CD4-positive, alpha-beta T cell treated with Interleukin-10 for 1 hour (primary cell): Measurements from ENCODE around the gene GRB2.

Experiments
- DNase-seq: peaks from one replicate; pipeline ENCODE4 v3.0.0-alpha.2; 2020

The GRB2 gene

GRCh38 chr17:75412455-75413317 lies 7.2 kb upstream of the GRB2 start:
- DNase-seq = peak; percentile 81

GRCh38 chr17:75411328-75412067 lies 6.0 kb upstream of the GRB2 start:
- no peak for DNase-seq

GRCh38 chr17:75410141-75410540 lies 4.7 kb upstream of the GRB2 start:
- DNase-seq = no peak

- no peak for DNase-seq
These were observed 2.3 kb upstream of the GRB2 start for GRCh38 chr17:75407655-75408352.

- no peak for DNase-seq
These were observed 741 bp upstream of the GRB2 start for GRCh38 chr17:75406222-75406615.

- peak; percentile 46 for DNase-seq
These were observed 630 bp downstream of the GRB2 start for GRCh38 chr17:75404731-75405364.

GRCh38 chr17:75404223-75404730 lies 1.2 kb downstream of the GRB2 start:
- peak; percentile 65 for DNase-seq

GRCh38 chr17:75403131-75403530 lies 2.3 kb downstream of the GRB2 start:
- DNase-seq = no peak

- DNase-seq = no peak
These were observed 3.5 kb downstream of the GRB2 start for GRCh38 chr17:75402026-75402425.

GRCh38 chr17:75400326-75400939 lies 5.0 kb downstream of the GRB2 start:
- DNase-seq = no peak

- no peak for DNase-seq
These were observed 7.2 kb downstream of the GRB2 start for GRCh38 chr17:75398279-75398678.

GRCh38 chr17:75397217-75397616 lies 8.3 kb downstream of the GRB2 start:
- no peak for DNase-seq

- DNase-seq = no peak
These were observed 8.7 kb downstream of the GRB2 start for GRCh38 chr17:75396796-75397195.

- DNase-seq = no peak
These were observed 9.5 kb downstream of the GRB2 start for GRCh38 chr17:75396025-75396424.

- no peak for DNase-seq
These were observed 11.1 kb downstream of the GRB2 start for GRCh38 chr17:75394332-75394918.

- peak; percentile 87 for DNase-seq
These were observed 11.8 kb downstream of the GRB2 start for GRCh38 chr17:75393523-75394331.

GRCh38 chr17:75392559-75392958 lies 12.9 kb downstream of the GRB2 start:
- DNase-seq = no peak

GRCh38 chr17:75390982-75391381 lies 14.5 kb downstream of the GRB2 start:
- DNase-seq = no peak

- no peak for DNase-seq
These were observed 16.9 kb downstream of the GRB2 start for GRCh38 chr17:75388476-75389030.

- no peak for DNase-seq
These were observed 17.7 kb downstream of the GRB2 start for GRCh38 chr17:75387771-75388170.

GRCh38 chr17:75386430-75386829 lies 19.0 kb downstream of the GRB2 start:
- DNase-seq = no peak
